T follicular helper cell (primary cell): ENCODE data around the gene AOPEP.

Source experiments
- DNase-seq: peaks from one replicate; pipeline ENCODE4 v3.0.0-alpha.2; 2020; ENCODE audit warnings: low read depth

AOPEP gene

GRCh38 chr9:95097279-95097678 lies 370.8 kb downstream of the AOPEP start:
- no peak for DNase-seq

- no peak for DNase-seq
Measured at GRCh38 chr9:95098391-95098921, 372.0 kb downstream of the AOPEP start.

GRCh38 chr9:95099321-95100070 lies 373.0 kb downstream of the AOPEP start:
- DNase-seq, result no peak

GRCh38 chr9:95100071-95100627 lies 373.6 kb downstream of the AOPEP start:
- no peak for DNase-seq

- no peak for DNase-seq
Measured at GRCh38 chr9:95101326-95101725, 374.8 kb downstream of the AOPEP start.

- no peak for DNase-seq
Measured at GRCh38 chr9:95102001-95102433, 375.5 kb downstream of the AOPEP start.

- DNase-seq, result no peak
Measured at GRCh38 chr9:95102572-95102971, 376.1 kb downstream of the AOPEP start.

GRCh38 chr9:95103281-95103771 lies 376.8 kb downstream of the AOPEP start:
- DNase-seq, result no peak

- DNase-seq, result no peak
Measured at GRCh38 chr9:95103871-95104580, 377.5 kb downstream of the AOPEP start.

GRCh38 chr9:95104581-95104960 lies 378.1 kb downstream of the AOPEP start:
- DNase-seq, result no peak

- no peak for DNase-seq
Measured at GRCh38 chr9:95104980-95105379, 378.5 kb downstream of the AOPEP start.

- no peak for DNase-seq
Measured at GRCh38 chr9:95105519-95106287, 379.2 kb downstream of the AOPEP start.

GRCh38 chr9:95107001-95107749 lies 380.7 kb downstream of the AOPEP start:
- no peak for DNase-seq

GRCh38 chr9:95107976-95108375 lies 381.5 kb downstream of the AOPEP start:
- DNase-seq, result no peak

GRCh38 chr9:95108777-95109176 lies 382.3 kb downstream of the AOPEP start:
- no peak for DNase-seq

GRCh38 chr9:95109456-95109855 lies 383.0 kb downstream of the AOPEP start:
- DNase-seq, result no peak

- DNase-seq, result no peak
Measured at GRCh38 chr9:95110921-95111525, 384.5 kb downstream of the AOPEP start.

GRCh38 chr9:95111716-95112115 lies 385.2 kb downstream of the AOPEP start:
- no peak for DNase-seq

- no peak for DNase-seq
Measured at GRCh38 chr9:95112436-95113280, 386.2 kb downstream of the AOPEP start.

- no peak for DNase-seq
Measured at GRCh38 chr9:95115104-95115503, 388.6 kb downstream of the AOPEP start.
